Measurements from ENCODE around the gene GPR15. TPM values are rescaled to one million over a fixed set of nuclear protein-coding genes. Genes with fewer than 3 reads are reported as not detected.

Gene GPR15
- total and polyA plus RNA-seq, 5 donors: not detected

- no peaks in the 10 kb centered on the region for H3K9me3 ChIP-seq (ENCODE audit: control insufficient read depth, low read length)
- H3K27ac ChIP-seq (ENCODE audit: low read length): no peak overlapping the region
- H3K27me3 ChIP-seq (ENCODE audit: control insufficient read depth, insufficient read depth): no peaks in the 10 kb centered on the region
- WGBS: 88% methylated on average over 2 of the region's 2 CpGs
- ATAC-seq (no peak), DNase-seq (no peak)
- no peak overlapping the region for H3K4me3 ChIP-seq (ENCODE audit: low read length)
- intact Hi-C loops (cut with DNase I): no loop called here
- H3K4me1 ChIP-seq (ENCODE audit: control insufficient read depth, insufficient read depth, low read length): no peaks in the 10 kb centered on the region
These were observed 19.5 kb downstream of the GPR15 start for GRCh38 chr3:98551236-98551635.

- Histone ChIP-seq H3K27me3 (ENCODE audit: control insufficient read depth, insufficient read depth) (no peaks in the 10 kb centered on the region), H3K4me1 (ENCODE audit: control insufficient read depth, insufficient read depth, low read length) (no peaks in the 10 kb centered on the region), H3K4me3 (ENCODE audit: low read length) (no peak overlapping the region), H3K27ac (ENCODE audit: low read length) (no peak overlapping the region), H3K9me3 (ENCODE audit: control insufficient read depth, low read length) (no peaks in the 10 kb centered on the region)
- ATAC-seq (no peak), DNase-seq (no peak)
- intact Hi-C loops (cut with DNase I): no loop called here
- 55% methylated on average over 3 of the region's 3 CpGs for WGBS
These were observed 20.0 kb downstream of the GPR15 start for GRCh38 chr3:98551754-98552153.

DNA sequence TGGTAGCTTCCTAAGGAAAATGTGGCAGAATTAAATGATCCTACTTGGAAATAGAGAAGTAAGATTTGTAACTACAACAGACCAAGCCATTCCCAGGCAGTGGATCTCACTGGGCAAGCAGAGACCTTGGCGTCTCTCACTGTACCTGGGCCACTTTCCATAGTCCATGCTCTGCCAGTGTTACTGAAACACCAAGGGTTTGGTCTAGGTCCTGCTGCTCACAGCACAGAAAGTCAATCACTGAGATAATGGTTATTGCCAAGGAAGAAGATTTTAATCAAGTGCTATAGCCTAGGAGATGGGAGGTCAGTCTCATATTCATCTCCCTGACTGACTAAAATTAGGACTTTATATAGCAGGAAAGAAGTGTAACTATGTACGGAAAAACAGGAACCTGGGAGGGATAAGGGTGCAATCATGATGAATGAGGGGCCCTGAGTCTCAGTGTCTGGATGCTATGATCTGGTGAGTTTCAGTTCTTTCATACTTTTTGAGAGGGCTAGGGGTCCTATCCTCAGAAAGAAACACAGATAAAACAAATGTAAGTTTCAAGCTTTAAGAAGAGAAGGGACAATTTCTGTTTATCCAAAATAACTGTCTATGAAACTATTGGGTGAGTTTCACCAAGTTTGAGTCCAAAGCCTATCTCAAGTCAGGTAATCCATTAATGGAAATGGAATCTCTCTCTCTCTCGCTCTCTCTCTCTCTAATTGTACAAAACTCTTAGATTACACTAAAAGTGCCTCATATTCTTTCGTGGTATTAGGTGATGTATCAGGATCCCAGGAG is 20.6 kb downstream of the GPR15 start:
- DNase-seq (no peak), ATAC-seq (no peak)
- H3K4me1 ChIP-seq (ENCODE audit: control insufficient read depth, insufficient read depth, low read length): no peaks in the 10 kb centered on the region
- H3K27ac ChIP-seq (ENCODE audit: low read length): no peak overlapping the region
- H3K9me3 ChIP-seq (ENCODE audit: control insufficient read depth, low read length): no peaks in the 10 kb centered on the region
- WGBS: 85% methylated on average over 4 of the region's 4 CpGs
- no peak overlapping the region for H3K4me3 ChIP-seq (ENCODE audit: low read length)
- no peaks in the 10 kb centered on the region for H3K27me3 ChIP-seq (ENCODE audit: control insufficient read depth, insufficient read depth)
- intact Hi-C loops (cut with DNase I): no loop called here

- intact Hi-C loops (cut with DNase I): no loop called here
- Histone ChIP-seq H3K27me3 (ENCODE audit: control insufficient read depth, insufficient read depth) (no peaks in the 10 kb centered on the region), H3K4me3 (ENCODE audit: low read length) (no peak overlapping the region), H3K4me1 (ENCODE audit: control insufficient read depth, insufficient read depth, low read length) (no peaks in the 10 kb centered on the region), H3K9me3 (ENCODE audit: control insufficient read depth, low read length) (no peaks in the 10 kb centered on the region), H3K27ac (ENCODE audit: low read length) (no peak overlapping the region)
- DNase-seq (no peak), ATAC-seq (no peak)
- WGBS: 64% methylated on average over 6 of the region's 6 CpGs
These were observed 21.3 kb downstream of the GPR15 start for GRCh38 chr3:98553021-98553563.

GRCh38 chr3:98553753-98554152 is 22.0 kb downstream of the GPR15 start:
- Histone ChIP-seq H3K9me3 (ENCODE audit: control insufficient read depth, low read length) (no peaks in the 10 kb centered on the region), H3K4me3 (ENCODE audit: low read length) (no peak overlapping the region), H3K27ac (ENCODE audit: low read length) (no peak overlapping the region), H3K4me1 (ENCODE audit: control insufficient read depth, insufficient read depth, low read length) (no peaks in the 10 kb centered on the region), H3K27me3 (ENCODE audit: control insufficient read depth, insufficient read depth) (no peaks in the 10 kb centered on the region)
- no peak for DNase-seq
- ATAC-seq: no peak
- intact Hi-C loops (cut with DNase I): no loop called here
- 76% methylated on average over 2 of the region's 2 CpGs for WGBS

DNA sequence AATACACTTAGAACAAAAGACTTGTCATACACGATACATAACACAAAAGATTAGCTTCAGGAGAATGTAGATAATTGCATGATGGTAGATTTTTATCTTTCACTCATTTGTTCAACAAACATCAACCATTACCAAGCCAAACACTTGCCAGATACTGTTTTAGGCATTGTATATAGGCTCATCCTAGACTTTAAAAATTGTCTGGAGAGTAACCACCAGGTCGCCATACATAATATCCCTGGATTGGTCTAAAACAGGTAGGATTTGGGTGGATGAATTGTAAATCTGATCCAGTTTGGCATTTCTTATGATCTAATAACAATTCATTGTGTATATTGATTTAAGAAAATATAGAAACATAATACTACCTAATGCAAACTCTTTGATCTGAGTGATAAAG is 22.8 kb downstream of the GPR15 start:
- ATAC-seq (no peak), DNase-seq (no peak)
- Histone ChIP-seq H3K4me1 (ENCODE audit: control insufficient read depth, insufficient read depth, low read length) (no peaks in the 10 kb centered on the region), H3K27me3 (ENCODE audit: control insufficient read depth, insufficient read depth) (no peaks in the 10 kb centered on the region), H3K27ac (ENCODE audit: low read length) (no peak overlapping the region), H3K4me3 (ENCODE audit: low read length) (no peak overlapping the region), H3K9me3 (ENCODE audit: control insufficient read depth, low read length) (no peaks in the 10 kb centered on the region)
- intact Hi-C loops (cut with DNase I): no loop called here
- WGBS: 88% methylated on average over 2 of the region's 2 CpGs

GRCh38 chr3:98555025-98555379 is 23.2 kb downstream of the GPR15 start:
- H3K4me3 ChIP-seq (ENCODE audit: low read length): no peak overlapping the region
- intact Hi-C loops (cut with DNase I): no loop called here

GRCh38 chr3:98556164-98557130 is 24.7 kb downstream of the GPR15 start:
- Histone ChIP-seq H3K4me3 (ENCODE audit: low read length) (no peak overlapping the region), H3K9me3 (ENCODE audit: control insufficient read depth, low read length) (no peaks in the 10 kb centered on the region), H3K27me3 (ENCODE audit: control insufficient read depth, insufficient read depth) (no peaks in the 10 kb centered on the region), H3K27ac (ENCODE audit: low read length) (no peak overlapping the region), H3K4me1 (ENCODE audit: control insufficient read depth, insufficient read depth, low read length) (no peaks in the 10 kb centered on the region)
- no peak for DNase-seq
- WGBS: 83% methylated on average over 7 of the region's 7 CpGs
- ATAC-seq: no peak
- intact Hi-C loops (cut with DNase I): no loop called here

More at GRCh38 chr3:98555025-98555379, 23.2 kb downstream of the GPR15 start:
- WGBS: 77% methylated on average over 4 of the region's 4 CpGs
- ATAC-seq (no peak), DNase-seq (no peak)
- Histone ChIP-seq H3K4me1 (ENCODE audit: control insufficient read depth, insufficient read depth, low read length) (no peaks in the 10 kb centered on the region), H3K9me3 (ENCODE audit: control insufficient read depth, low read length) (no peaks in the 10 kb centered on the region), H3K27me3 (ENCODE audit: control insufficient read depth, insufficient read depth) (no peaks in the 10 kb centered on the region), H3K27ac (ENCODE audit: low read length) (no peak overlapping the region)

DNA sequence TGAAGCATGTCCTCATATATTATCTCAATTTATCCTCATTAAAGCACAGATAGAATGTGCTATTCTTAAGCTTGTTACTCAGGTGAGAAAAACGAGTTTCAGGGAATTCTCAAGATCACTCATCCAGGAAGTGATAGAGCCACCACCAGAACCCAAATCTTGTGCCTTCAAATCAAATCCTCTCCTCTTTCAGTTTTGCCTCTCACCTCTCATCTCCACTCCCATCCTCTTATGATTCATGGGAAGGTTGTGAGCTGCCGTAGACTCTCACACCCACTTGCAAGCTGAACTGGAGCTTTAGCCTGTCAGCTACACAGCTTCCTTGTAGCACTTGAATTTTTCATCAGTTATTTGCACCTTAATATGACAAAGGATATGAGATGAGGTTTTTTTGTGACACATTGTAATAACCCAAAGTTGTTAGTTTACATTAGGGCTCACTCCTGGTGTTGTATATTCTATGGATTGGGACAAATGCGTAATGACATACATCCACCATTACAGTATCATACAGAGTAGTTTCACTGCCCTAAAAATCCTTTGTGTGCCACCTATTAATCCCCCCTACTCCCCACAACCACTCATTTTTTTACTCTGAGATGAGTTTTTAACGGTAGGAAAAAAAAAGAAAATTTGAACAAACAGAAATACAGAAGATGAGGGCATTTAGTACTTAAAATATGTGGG is 25.7 kb downstream of the GPR15 start:
- H3K27ac ChIP-seq (ENCODE audit: low read length): no peak overlapping the region
- no peak for ATAC-seq
- 72% methylated on average over 4 of the region's 4 CpGs for WGBS

GRCh38 chr3:98558100-98558827 is 26.5 kb downstream of the GPR15 start:
- intact Hi-C loops (cut with DNase I): no loop called here
- H3K9me3 ChIP-seq (ENCODE audit: control insufficient read depth, low read length): no peaks in the 10 kb centered on the region
- ATAC-seq: no peak
- no peak overlapping the region for H3K27ac ChIP-seq (ENCODE audit: low read length)
- DNase-seq: no peak
- 79% methylated on average over 6 of the region's 6 CpGs for WGBS
- H3K4me1 ChIP-seq (ENCODE audit: control insufficient read depth, insufficient read depth, low read length): no peaks in the 10 kb centered on the region
- H3K4me3 ChIP-seq (ENCODE audit: low read length): no peak overlapping the region
- H3K27me3 ChIP-seq (ENCODE audit: control insufficient read depth, insufficient read depth): no peaks in the 10 kb centered on the region

More for the DNA sequence above, 25.7 kb downstream of the GPR15 start:
- H3K27me3 ChIP-seq (ENCODE audit: control insufficient read depth, insufficient read depth): no peaks in the 10 kb centered on the region
- H3K4me1 ChIP-seq (ENCODE audit: control insufficient read depth, insufficient read depth, low read length): no peaks in the 10 kb centered on the region
- no peak for DNase-seq
- intact Hi-C loops (cut with DNase I): no loop called here
- no peaks in the 10 kb centered on the region for H3K9me3 ChIP-seq (ENCODE audit: control insufficient read depth, low read length)
- no peak overlapping the region for H3K4me3 ChIP-seq (ENCODE audit: low read length)
